Stimulated activated naive CD8-positive, alpha-beta T cell treated with anti-CD3 and anti-CD28 coated beads, Interleukin-15, amount 100 ng/mL, for 72 hours (primary cell): Measurements from ENCODE around the gene S100B.
"Not testable (repeated sequence)": the region's sequence is repeated elsewhere in the genome, so short reads cannot be mapped to it uniquely, and the experiment has no call there.

Source experiments
- ATAC-seq: fragments of 150-1000 bp; cut with Tn5 transposase; 2 replicates; pipeline ENCODE4 v1.10.0; 2021; ENCODE audit warnings: mild to moderate bottlenecking, moderate library complexity
- DNase-seq, 2 donors: peaks; one replicate each; pipeline ENCODE4 v3.0.0; 2021 to 2022
- H3K27ac Mint-ChIP-seq, 2 donors: one replicate each; pipeline ENCODE4 v1.8.0; 2022; ENCODE audit warnings: mild to moderate bottlenecking in 2 of 2, mixed read lengths in 2 of 2, moderate library complexity in 2 of 2
- H3K27me3 Mint-ChIP-seq: one replicate; pipeline ENCODE4 v1.8.0; 2022; ENCODE audit warnings: mixed read lengths
- H3K4me1 Mint-ChIP-seq: one replicate; pipeline ENCODE4 v1.8.0; 2022; ENCODE audit warnings: mild to moderate bottlenecking, mixed read lengths
- H3K4me3 Mint-ChIP-seq, 2 donors: one replicate each; pipeline ENCODE4 v1.8.0; 2022; ENCODE audit warnings: mild to moderate bottlenecking in 2 of 2, mixed read lengths in 2 of 2, moderate library complexity in 1 of 2
- H3K9me3 Mint-ChIP-seq, 2 donors: one replicate each; pipeline ENCODE4 v1.8.0; 2022; ENCODE audit warnings: mixed read lengths in 2 of 2

Gene S100B

GRCh38 chr21:46635324-46636180 lies 30.7 kb upstream of the S100B start, which contains the start of gene PRMT2:
PRMT2 (plus strand) TSS chr21:46635674; CDS start chr21:46636952, 1,278 bp downstream.
- Mint-ChIP-seq H3K9me3 (peaks cover 0 to 5% of the 10 kb centered on the region in 2 donors), H3K27ac (peak within 1 kb of the TSS; percentile 92 to 93), H3K27me3 (no peaks in the 10 kb centered on the region), H3K4me3 (peak within 1 kb of the TSS; percentile 89 to 97), H3K4me1 (peaks cover 69% of the 10 kb centered on the region)
- peak; percentile 97 to 98 for DNase-seq
- ATAC-seq, result peak; percentile 85

- Mint-ChIP-seq H3K4me1 (peaks cover 63% of the 10 kb centered on the region), H3K9me3 (peaks cover 0 to 5% of the 10 kb centered on the region in 2 donors), H3K4me3 (peak overlapping the region; percentile 89 to 97), H3K27me3 (no peaks in the 10 kb centered on the region), H3K27ac (peak overlapping the region in 1 of 2 donors; percentile 93)
- ATAC-seq (peak; percentile 44), DNase-seq (no peak)
Measured at GRCh38 chr21:46634966-46635323, 30.1 kb upstream of the S100B start.

GRCh38 chr21:46634427-46634826 lies 29.5 kb upstream of the S100B start:
- Mint-ChIP-seq H3K27ac (peak overlapping the region; percentile 36 to 93), H3K4me3 (peak overlapping the region; percentile 89 to 97), H3K4me1 (peaks cover 58% of the 10 kb centered on the region), H3K9me3 (peaks cover 0 to 5% of the 10 kb centered on the region in 2 donors), H3K27me3 (no peaks in the 10 kb centered on the region)
- DNase-seq (peak in 1 of 2 donors; percentile 36), ATAC-seq (no peak)

GRCh38 chr21:46633566-46633965 lies 28.7 kb upstream of the S100B start:
- no peaks in the 10 kb centered on the region for H3K27me3 Mint-ChIP-seq
- H3K9me3 Mint-ChIP-seq, result peaks cover 0 to 5% of the 10 kb centered on the region in 2 donors
- peak overlapping the region; percentile 71 to 93 for H3K27ac Mint-ChIP-seq
- peak overlapping the region; percentile 89 to 97 for H3K4me3 Mint-ChIP-seq
- peaks cover 57% of the 10 kb centered on the region for H3K4me1 Mint-ChIP-seq
- no peak for ATAC-seq
- peak in 1 of 2 donors; percentile 43 for DNase-seq

- peaks cover 68% of the 10 kb centered on the region for H3K4me1 Mint-ChIP-seq
- peaks cover 5 to 12% of the 10 kb centered on the region in 2 donors for H3K9me3 Mint-ChIP-seq
- not testable (repeated sequence) for H3K27me3 Mint-ChIP-seq, ATAC-seq, DNase-seq, H3K27ac Mint-ChIP-seq, H3K4me3 Mint-ChIP-seq
Measured at GRCh38 chr21:46630915-46631314, 26.0 kb upstream of the S100B start.

GRCh38 chr21:46628868-46629267 lies 24.0 kb upstream of the S100B start:
- no peak overlapping the region for H3K4me3 Mint-ChIP-seq
- H3K9me3 Mint-ChIP-seq, result peaks cover 5 to 19% of the 10 kb centered on the region in 2 donors
- H3K27me3 Mint-ChIP-seq, result no peaks in the 10 kb centered on the region
- peaks cover 72% of the 10 kb centered on the region for H3K4me1 Mint-ChIP-seq
- ATAC-seq (no peak), DNase-seq (no peak)
- H3K27ac Mint-ChIP-seq, result no peak overlapping the region

- Mint-ChIP-seq H3K4me1 (peaks cover 66% of the 10 kb centered on the region), H3K27me3 (no peaks in the 10 kb centered on the region), H3K27ac (no peak overlapping the region), H3K9me3 (peaks cover 5 to 19% of the 10 kb centered on the region in 2 donors), H3K4me3 (no peak overlapping the region)
- no peak for DNase-seq
- no peak for ATAC-seq
Measured at GRCh38 chr21:46627726-46628125, 22.8 kb upstream of the S100B start.

GRCh38 chr21:46626975-46627501 lies 22.2 kb upstream of the S100B start:
- H3K4me1 Mint-ChIP-seq, result peaks cover 66% of the 10 kb centered on the region
- no peak for ATAC-seq
- H3K4me3 Mint-ChIP-seq, result peak overlapping the region; percentile 70 to 73

GRCh38 chr21:46626536-46626935 lies 21.7 kb upstream of the S100B start:
- ATAC-seq, result peak; percentile 75
- peak overlapping the region; percentile 70 to 73 for H3K4me3 Mint-ChIP-seq
- DNase-seq, result peak in 1 of 2 donors; percentile 34
- H3K27me3 Mint-ChIP-seq, result no peaks in the 10 kb centered on the region
- peak overlapping the region; percentile 87 to 90 for H3K27ac Mint-ChIP-seq
- H3K4me1 Mint-ChIP-seq, result peaks cover 70% of the 10 kb centered on the region
- peaks cover 3 to 19% of the 10 kb centered on the region in 2 donors for H3K9me3 Mint-ChIP-seq

More at GRCh38 chr21:46626975-46627501, 22.2 kb upstream of the S100B start:
- Mint-ChIP-seq H3K27me3 (no peaks in the 10 kb centered on the region), H3K27ac (peak overlapping the region in 1 of 2 donors; percentile 90), H3K9me3 (peaks cover 5 to 19% of the 10 kb centered on the region in 2 donors)
- DNase-seq, result no peak

GRCh38 chr21:46625759-46626158 lies 20.9 kb upstream of the S100B start:
- no peak overlapping the region for H3K4me3 Mint-ChIP-seq

GRCh38 chr21:46624050-46624449 lies 19.2 kb upstream of the S100B start:
- no peak overlapping the region for H3K4me3 Mint-ChIP-seq
- no peak for DNase-seq
- peaks cover 0 to 19% of the 10 kb centered on the region in 2 donors for H3K9me3 Mint-ChIP-seq
- no peaks in the 10 kb centered on the region for H3K27me3 Mint-ChIP-seq
- H3K27ac Mint-ChIP-seq, result no peak overlapping the region
- H3K4me1 Mint-ChIP-seq, result peaks cover 82% of the 10 kb centered on the region
- no peak for ATAC-seq

More at GRCh38 chr21:46625759-46626158, 20.9 kb upstream of the S100B start:
- no peak for DNase-seq
- peaks cover 0 to 19% of the 10 kb centered on the region in 2 donors for H3K9me3 Mint-ChIP-seq
- H3K27ac Mint-ChIP-seq, result no peak overlapping the region
- no peaks in the 10 kb centered on the region for H3K27me3 Mint-ChIP-seq
- H3K4me1 Mint-ChIP-seq, result peaks cover 74% of the 10 kb centered on the region
- ATAC-seq, result no peak

GRCh38 chr21:46622226-46622625 lies 17.3 kb upstream of the S100B start:
- ATAC-seq (peak; percentile 77), DNase-seq (peak in 1 of 2 donors; percentile 48)
- Mint-ChIP-seq H3K4me3 (peak overlapping the region; percentile 73 to 74), H3K27me3 (no peaks in the 10 kb centered on the region), H3K27ac (peak overlapping the region; percentile 94 to 96), H3K9me3 (peaks cover 0 to 19% of the 10 kb centered on the region in 2 donors), H3K4me1 (peaks cover 65% of the 10 kb centered on the region)

- Mint-ChIP-seq H3K4me1 (peaks cover 65% of the 10 kb centered on the region), H3K27ac (peak overlapping the region; percentile 94 to 96), H3K27me3 (no peaks in the 10 kb centered on the region), H3K9me3 (peaks cover 0 to 13% of the 10 kb centered on the region in 2 donors), H3K4me3 (peak overlapping the region; percentile 73 to 74)
- ATAC-seq (peak; percentile 48), DNase-seq (no peak)
Measured at GRCh38 chr21:46621457-46622182, 16.7 kb upstream of the S100B start.

GRCh38 chr21:46620846-46621245 lies 16.0 kb upstream of the S100B start:
- Mint-ChIP-seq H3K27ac (peak overlapping the region in 1 of 2 donors; percentile 52), H3K4me1 (peaks cover 66% of the 10 kb centered on the region), H3K4me3 (no peak overlapping the region)

GRCh38 chr21:46619846-46620245 lies 15.0 kb upstream of the S100B start:
- Mint-ChIP-seq H3K9me3 (no peaks in the 10 kb centered on the region), H3K4me3 (no peak overlapping the region), H3K27ac (no peak overlapping the region), H3K4me1 (peaks cover 60% of the 10 kb centered on the region), H3K27me3 (no peaks in the 10 kb centered on the region)
- DNase-seq (no peak), ATAC-seq (peak; percentile 24)

More at GRCh38 chr21:46620846-46621245, 16.0 kb upstream of the S100B start:
- Mint-ChIP-seq H3K27me3 (no peaks in the 10 kb centered on the region), H3K9me3 (peaks cover 0 to 7% of the 10 kb centered on the region in 2 donors)
- ATAC-seq (no peak), DNase-seq (no peak)
